Gastrocnemius medialis (tissue), 4 donors: ENCODE data around the gene CCDC197.
A peak's percentile ranks its signal among the peaks of the same experiment; 100 is the strongest.

Source experiments
- CTCF ChIP-seq, 5 experiments: fragments of 450-650 bp in 3 of 5; fragments of 200-600 bp in 2 of 5; sonication (generic) in 2 of 5; IDR thresholded peaks in 4 of 5; conservative IDR thresholded peaks in 1 of 5; 1 replicate in 4 of 5; 2 replicates in 1 of 5; pipeline ENCODE4 v1.5.1; 2016 to 2019; ENCODE audit warnings: antibody characterized with exemption in 5 of 5, mild to moderate bottlenecking in 3 of 5, moderate library complexity in 3 of 5
- POLR2A ChIP-seq, 2 donors: fragments of 450-650 bp; IDR thresholded peaks; one replicate each; pipeline ENCODE4 v1.6.1; 2017; ENCODE audit warnings: antibody characterized with exemption in 2 of 2, mild to moderate bottlenecking in 2 of 2, moderate library complexity in 2 of 2

- TF ChIP-seq POLR2A (IDR thresholded peaks at IDR 0.05): peak in 1 of 2 donors; percentile 11
- no peak for TF ChIP-seq CTCF (IDR thresholded peaks at IDR 0.05 in 4 of 5, conservative IDR thresholded peaks at IDR 0.05 in 1 of 5)
These were observed 35.5 kb upstream of the CCDC197 start for GRCh38 chr14:93961620-93962019.
